ENCODE data around the gene IL9R.
"Not testable (repeated sequence)": the region's sequence is repeated elsewhere in the genome, so short reads cannot be mapped to it uniquely, and the experiment has no call there.

Gene IL9R

GRCh38 chrX:155997436-155997835 lies at the start of gene IL9R:
TSS of gene IL9R (plus strand) at chrX:155997696. CDS start at chrX:155997760, 64 bp downstream.
- DNase-seq (ENCODE audit: low spot score) = no peak

- DNase-seq (ENCODE audit: low spot score) = no peak
Observed at GRCh38 chrX:155949098-155949497, 48.4 kb upstream of the IL9R start.

- no peak for DNase-seq (ENCODE audit: low spot score)
Observed at GRCh38 chrX:155951237-155951789, 46.2 kb upstream of the IL9R start.

- DNase-seq (ENCODE audit: low spot score) = no peak
Observed at GRCh38 chrX:155953055-155953454, 44.4 kb upstream of the IL9R start.

- no peak for DNase-seq (ENCODE audit: low spot score)
Observed at GRCh38 chrX:155954793-155955192, 42.7 kb upstream of the IL9R start.

GRCh38 chrX:155956099-155956498 lies 41.4 kb upstream of the IL9R start:
- DNase-seq (ENCODE audit: low spot score) = no peak

- DNase-seq (ENCODE audit: low spot score) = no peak
Observed at GRCh38 chrX:155956649-155957048, 40.8 kb upstream of the IL9R start.

- DNase-seq (ENCODE audit: low spot score) = no peak
Observed at GRCh38 chrX:155957843-155958242, 39.7 kb upstream of the IL9R start.

- no peak for DNase-seq (ENCODE audit: low spot score)
Observed at GRCh38 chrX:155959018-155959587, 38.4 kb upstream of the IL9R start.

- no peak for DNase-seq (ENCODE audit: low spot score)
Observed at GRCh38 chrX:155962906-155963305, 34.6 kb upstream of the IL9R start.

GRCh38 chrX:155966876-155967275 lies 30.6 kb upstream of the IL9R start:
- peak; percentile 37 for DNase-seq (ENCODE audit: low spot score)

GRCh38 chrX:155967653-155968325 lies 29.7 kb upstream of the IL9R start:
- no peak for DNase-seq (ENCODE audit: low spot score)

GRCh38 chrX:155968326-155968661 lies 29.2 kb upstream of the IL9R start:
- DNase-seq (ENCODE audit: low spot score) = no peak

- no peak for DNase-seq (ENCODE audit: low spot score)
Observed at GRCh38 chrX:155968791-155969190, 28.7 kb upstream of the IL9R start.

GRCh38 chrX:155971658-155972057 lies 25.8 kb upstream of the IL9R start:
- DNase-seq (ENCODE audit: low spot score) = not testable (repeated sequence)

GRCh38 chrX:155972241-155972640 lies 25.3 kb upstream of the IL9R start:
- not testable (repeated sequence) for DNase-seq (ENCODE audit: low spot score)

GRCh38 chrX:155983326-155983725 lies 14.2 kb upstream of the IL9R start:
- DNase-seq (ENCODE audit: low spot score) = no peak

- DNase-seq (ENCODE audit: low spot score) = no peak
Observed at GRCh38 chrX:155985208-155985607, 12.3 kb upstream of the IL9R start.

- DNase-seq (ENCODE audit: low spot score) = not testable (repeated sequence)
Observed at GRCh38 chrX:155986995-155987394, 10.5 kb upstream of the IL9R start.

- DNase-seq (ENCODE audit: low spot score) = no peak
Observed at GRCh38 chrX:155988859-155989258, 8.6 kb upstream of the IL9R start.

- DNase-seq (ENCODE audit: low spot score) = no peak
Observed at GRCh38 chrX:155993421-155993820, 4.1 kb upstream of the IL9R start.

- DNase-seq (ENCODE audit: low spot score) = no peak
Observed at GRCh38 chrX:155995321-155995875, 2.1 kb upstream of the IL9R start.

GRCh38 chrX:155998116-155998515 lies 620 bp downstream of the IL9R start:
- no peak for DNase-seq (ENCODE audit: low spot score)
